GM12874 (cell line): Measurements from ENCODE around the gene ATIC.

ENCODE experiments used
- CTCF ChIP-seq: IDR thresholded peaks from 2 replicates; pipeline ENCODE4 v1.5.1; 2011; ENCODE audit warnings: low read depth, mild to moderate bottlenecking, control low read depth, low read length, moderate library complexity; ENCODE audit not compliant: insufficient read depth

Gene ATIC

GRCh38 chr2:215290980-215291599 is 20.8 kb upstream of the ATIC start:
- TF ChIP-seq CTCF: no peak

GRCh38 chr2:215293879-215294278 is 18.0 kb upstream of the ATIC start:
- TF ChIP-seq CTCF: no peak

- TF ChIP-seq CTCF: no peak
Measured at GRCh38 chr2:215299337-215299859, 12.5 kb upstream of the ATIC start.

- no peak for TF ChIP-seq CTCF
Measured at GRCh38 chr2:215301994-215302393, 9.9 kb upstream of the ATIC start.

GRCh38 chr2:215313255-215313613 is 1.4 kb downstream of the ATIC start:
- no peak for TF ChIP-seq CTCF

GRCh38 chr2:215314896-215315295 is 3.0 kb downstream of the ATIC start:
- TF ChIP-seq CTCF: no peak

GRCh38 chr2:215315301-215315700 is 3.4 kb downstream of the ATIC start:
- TF ChIP-seq CTCF: no peak
